G401 (cell line): ENCODE measurements around the gene AP2A2. TPM values are rescaled to one million over a fixed set of nuclear protein-coding genes. Genes with fewer than 3 reads are reported as not detected.

Experiments
- DNase-seq: peaks from one replicate; pipeline ENCODE4 v3.0.0-alpha.2; 2015; ENCODE audit warnings: low spot score
- in situ Hi-C: cut with HindIII; loops from 2 replicates; pipeline ENCODE4 v1.10.0; 2016; ENCODE audit warnings: low sequenced_read_pairs, mixed read lengths
- total RNA-seq: library from RNA; depleted of rRNA; stranded (reverse); fragments of >200 nt; shearing (Covaris generic); gene quantifications from 2 replicates; pipeline ENCODE4 v1.2.3, GENCODE V29; 2014

AP2A2 gene
- total RNA-seq, 1 experiment from 2014 or later = 47.5 TPM

- in situ Hi-C loops = no loop called here
- no peak for DNase-seq
These were observed 104.4 kb downstream of the AP2A2 start for GRCh38 chr11:1030086-1030485.

GRCh38 chr11:1030556-1030955, 104.9 kb downstream of the AP2A2 start:
- in situ Hi-C loops = no loop called here
- DNase-seq = no peak

GRCh38 chr11:1031121-1031899, 105.6 kb downstream of the AP2A2 start:
- in situ Hi-C loops = no loop called here
- DNase-seq = no peak

- in situ Hi-C loops = no loop called here
- no peak for DNase-seq
These were observed 106.7 kb downstream of the AP2A2 start for GRCh38 chr11:1032310-1032891.

- DNase-seq = no peak
- in situ Hi-C loops = no loop called here
These were observed 107.5 kb downstream of the AP2A2 start for GRCh38 chr11:1033016-1033798.

- no peak for DNase-seq
- in situ Hi-C loops = no loop called here
These were observed 108.3 kb downstream of the AP2A2 start for GRCh38 chr11:1034001-1034400.

GRCh38 chr11:1034456-1035295, 109.0 kb downstream of the AP2A2 start:
- in situ Hi-C loops = no loop called here
- no peak for DNase-seq

- in situ Hi-C loops = no loop called here
- no peak for DNase-seq
These were observed 110.1 kb downstream of the AP2A2 start for GRCh38 chr11:1035577-1036283.

- no peak for DNase-seq
- in situ Hi-C loops = no loop called here
These were observed 110.7 kb downstream of the AP2A2 start, which contains the start of gene MUC6 for GRCh38 chr11:1036303-1036923. MUC6 (minus strand) TSS chr11:1036718; CDS start chr11:1036655, 63 bp downstream.

GRCh38 chr11:1036931-1037330, 111.3 kb downstream of the AP2A2 start:
- in situ Hi-C loops = no loop called here
- no peak for DNase-seq

GRCh38 chr11:1037506-1038055, 111.9 kb downstream of the AP2A2 start:
- in situ Hi-C loops = no loop called here
- DNase-seq = no peak

- DNase-seq = no peak
- in situ Hi-C loops = no loop called here
These were observed 112.7 kb downstream of the AP2A2 start for GRCh38 chr11:1038361-1038760.

- in situ Hi-C loops = no loop called here
- DNase-seq = no peak
These were observed 113.3 kb downstream of the AP2A2 start for GRCh38 chr11:1038921-1039320.

- no peak for DNase-seq
- in situ Hi-C loops = no loop called here
These were observed 114.1 kb downstream of the AP2A2 start for GRCh38 chr11:1039481-1040427.

GRCh38 chr11:1040428-1041148, 114.9 kb downstream of the AP2A2 start:
- in situ Hi-C loops = no loop called here
- DNase-seq = no peak

- in situ Hi-C loops = no loop called here
- no peak for DNase-seq
These were observed 115.4 kb downstream of the AP2A2 start for GRCh38 chr11:1041149-1041467.
